ENCODE measurements around the gene WNT7A.

WNT7A gene

GRCh38 chr3:13790376-13791197 lies 89.3 kb downstream of the WNT7A start:
- no peaks in the 10 kb centered on the region for H3K9me3 Mint-ChIP-seq
- no peaks in the 10 kb centered on the region for H3K4me1 Mint-ChIP-seq (ENCODE audit: low read depth)
- no peak overlapping the region for H3K27ac Mint-ChIP-seq
- peaks cover 3% of the 10 kb centered on the region for H3K27me3 Mint-ChIP-seq (ENCODE audit: low read depth)
- H3K36me3 Mint-ChIP-seq (ENCODE audit: low read depth): no peaks in the 10 kb centered on the region
- no peak for DNase-seq (ENCODE audit: low spot score)
- no peak overlapping the region for H3K4me3 Mint-ChIP-seq

GRCh38 chr3:13788522-13789424 lies 91.1 kb downstream of the WNT7A start:
- Mint-ChIP-seq H3K27ac (no peak overlapping the region), H3K9me3 (no peaks in the 10 kb centered on the region), H3K27me3 (ENCODE audit: low read depth) (no peaks in the 10 kb centered on the region), H3K36me3 (ENCODE audit: low read depth) (no peaks in the 10 kb centered on the region), H3K4me3 (no peak overlapping the region), H3K4me1 (ENCODE audit: low read depth) (no peaks in the 10 kb centered on the region)
- no peak for DNase-seq (ENCODE audit: low spot score)

DNA sequence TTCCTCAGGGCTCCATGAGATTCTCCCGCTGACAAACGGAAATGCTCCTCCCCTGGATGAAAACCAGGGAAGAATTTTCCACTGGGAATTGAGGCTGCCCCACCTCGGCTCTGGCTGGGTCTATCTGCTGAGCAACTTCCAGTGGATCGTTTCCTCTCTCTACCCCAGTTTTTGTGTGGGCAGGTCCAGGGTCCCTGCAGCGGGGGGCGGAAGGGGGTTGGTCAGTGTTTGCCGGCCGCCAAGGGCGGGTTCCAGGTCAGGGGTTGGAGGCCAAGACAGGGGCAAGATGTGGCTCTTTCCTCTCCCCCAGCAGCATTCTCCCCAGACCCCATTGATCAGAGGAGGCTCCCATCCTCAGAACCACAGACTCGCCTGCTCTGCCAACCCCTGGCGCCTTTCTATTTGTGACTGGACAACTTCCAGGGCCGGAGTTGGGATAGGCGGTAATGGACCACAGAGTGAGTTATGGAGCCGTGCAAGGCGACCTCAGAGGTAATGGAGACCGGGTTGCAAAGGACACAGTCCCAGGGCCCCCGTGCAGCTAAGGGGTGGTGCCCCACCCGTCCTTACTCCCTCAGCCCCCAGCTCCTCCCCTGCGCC lies 92.2 kb downstream of the WNT7A start:
- no peak for DNase-seq (ENCODE audit: low spot score)
- no peak overlapping the region for H3K27ac Mint-ChIP-seq
- no peaks in the 10 kb centered on the region for H3K9me3 Mint-ChIP-seq
- H3K27me3 Mint-ChIP-seq (ENCODE audit: low read depth): peaks cover 1% of the 10 kb centered on the region
- H3K4me1 Mint-ChIP-seq (ENCODE audit: low read depth): no peaks in the 10 kb centered on the region
- no peaks in the 10 kb centered on the region for H3K36me3 Mint-ChIP-seq (ENCODE audit: low read depth)
- no peak overlapping the region for H3K4me3 Mint-ChIP-seq

GRCh38 chr3:13786811-13787210 lies 93.1 kb downstream of the WNT7A start:
- H3K9me3 Mint-ChIP-seq: no peaks in the 10 kb centered on the region
- H3K36me3 Mint-ChIP-seq (ENCODE audit: low read depth): no peaks in the 10 kb centered on the region

GRCh38 chr3:13785853-13786436 lies 93.9 kb downstream of the WNT7A start:
- Mint-ChIP-seq H3K27me3 (ENCODE audit: low read depth) (peaks cover 4% of the 10 kb centered on the region), H3K36me3 (ENCODE audit: low read depth) (no peaks in the 10 kb centered on the region), H3K27ac (no peak overlapping the region), H3K4me3 (no peak overlapping the region), H3K4me1 (ENCODE audit: low read depth) (no peaks in the 10 kb centered on the region), H3K9me3 (no peaks in the 10 kb centered on the region)
- no peak for DNase-seq (ENCODE audit: low spot score)

More at GRCh38 chr3:13786811-13787210, 93.1 kb downstream of the WNT7A start:
- peaks cover 4% of the 10 kb centered on the region for H3K27me3 Mint-ChIP-seq (ENCODE audit: low read depth)
- no peak overlapping the region for H3K4me3 Mint-ChIP-seq
- DNase-seq (ENCODE audit: low spot score): no peak
- no peak overlapping the region for H3K27ac Mint-ChIP-seq
- H3K4me1 Mint-ChIP-seq (ENCODE audit: low read depth): no peaks in the 10 kb centered on the region

DNA sequence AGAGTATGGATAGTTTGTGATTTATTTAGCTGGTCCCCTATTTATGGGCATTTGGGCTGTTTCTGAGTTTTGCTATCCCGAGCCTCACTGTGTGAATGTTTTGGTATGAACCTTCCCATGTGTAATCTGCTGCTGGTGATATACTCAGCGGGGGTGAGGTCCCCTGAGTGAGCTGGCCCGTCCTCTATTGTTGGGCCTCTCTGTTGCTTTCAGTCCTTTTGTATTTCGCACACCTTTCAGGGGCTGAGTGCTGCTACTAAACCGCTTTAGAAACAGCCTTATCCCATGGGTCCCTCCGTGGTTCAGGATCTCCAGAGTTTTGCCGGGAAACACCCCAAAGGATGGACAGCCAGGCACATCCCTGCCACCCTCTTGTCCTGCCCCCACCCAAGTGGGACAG lies 94.5 kb downstream of the WNT7A start:
- Mint-ChIP-seq H3K4me3 (no peak overlapping the region), H3K4me1 (ENCODE audit: low read depth) (no peaks in the 10 kb centered on the region), H3K9me3 (no peaks in the 10 kb centered on the region), H3K27me3 (ENCODE audit: low read depth) (peaks cover 4% of the 10 kb centered on the region), H3K36me3 (ENCODE audit: low read depth) (no peaks in the 10 kb centered on the region), H3K27ac (no peak overlapping the region)
- no peak for DNase-seq (ENCODE audit: low spot score)

GRCh38 chr3:13783476-13783875 lies 96.4 kb downstream of the WNT7A start:
- Mint-ChIP-seq H3K4me1 (ENCODE audit: low read depth) (no peaks in the 10 kb centered on the region), H3K4me3 (no peak overlapping the region), H3K27me3 (ENCODE audit: low read depth) (peaks cover 4% of the 10 kb centered on the region), H3K9me3 (no peaks in the 10 kb centered on the region), H3K27ac (no peak overlapping the region), H3K36me3 (ENCODE audit: low read depth) (no peaks in the 10 kb centered on the region)
- DNase-seq (ENCODE audit: low spot score): no peak

GRCh38 chr3:13782501-13782900 lies 97.4 kb downstream of the WNT7A start:
- H3K4me1 Mint-ChIP-seq (ENCODE audit: low read depth): no peaks in the 10 kb centered on the region
- H3K4me3 Mint-ChIP-seq: no peak overlapping the region
- DNase-seq (ENCODE audit: low spot score): no peak
- no peaks in the 10 kb centered on the region for H3K9me3 Mint-ChIP-seq
- H3K27me3 Mint-ChIP-seq (ENCODE audit: low read depth): peaks cover 4% of the 10 kb centered on the region
- H3K36me3 Mint-ChIP-seq (ENCODE audit: low read depth): no peaks in the 10 kb centered on the region
- H3K27ac Mint-ChIP-seq: no peak overlapping the region

DNA sequence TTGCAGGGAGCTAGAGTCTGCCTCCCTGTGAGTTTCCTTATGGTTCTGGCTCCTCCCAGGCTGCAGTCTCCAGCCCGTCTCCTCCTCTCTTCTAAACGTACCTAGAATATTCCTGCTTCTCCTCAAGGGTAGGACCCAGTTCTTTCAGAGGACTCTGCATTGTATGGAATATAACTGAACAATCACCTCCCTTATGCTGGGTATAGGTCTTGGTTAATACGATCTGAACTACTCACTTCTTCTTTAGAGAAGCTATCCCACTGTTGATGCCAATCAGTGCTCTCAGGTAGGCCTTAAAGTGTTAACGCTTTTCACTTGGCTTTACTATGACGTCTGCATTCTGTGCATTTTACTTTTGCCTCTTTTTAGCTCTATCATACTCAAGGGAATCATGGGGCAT lies 98.5 kb downstream of the WNT7A start:
- DNase-seq (ENCODE audit: low spot score): no peak
- Mint-ChIP-seq H3K27ac (no peak overlapping the region), H3K9me3 (no peaks in the 10 kb centered on the region), H3K36me3 (ENCODE audit: low read depth) (no peaks in the 10 kb centered on the region), H3K4me3 (no peak overlapping the region), H3K27me3 (ENCODE audit: low read depth) (peaks cover 4% of the 10 kb centered on the region), H3K4me1 (ENCODE audit: low read depth) (no peaks in the 10 kb centered on the region)

- Mint-ChIP-seq H3K4me1 (ENCODE audit: low read depth) (no peaks in the 10 kb centered on the region), H3K36me3 (ENCODE audit: low read depth) (no peaks in the 10 kb centered on the region), H3K27me3 (ENCODE audit: low read depth) (peaks cover 4% of the 10 kb centered on the region), H3K4me3 (no peak overlapping the region), H3K9me3 (no peaks in the 10 kb centered on the region), H3K27ac (no peak overlapping the region)
- DNase-seq (ENCODE audit: low spot score): no peak
Measured at GRCh38 chr3:13780432-13781176, 99.3 kb downstream of the WNT7A start.

DNA sequence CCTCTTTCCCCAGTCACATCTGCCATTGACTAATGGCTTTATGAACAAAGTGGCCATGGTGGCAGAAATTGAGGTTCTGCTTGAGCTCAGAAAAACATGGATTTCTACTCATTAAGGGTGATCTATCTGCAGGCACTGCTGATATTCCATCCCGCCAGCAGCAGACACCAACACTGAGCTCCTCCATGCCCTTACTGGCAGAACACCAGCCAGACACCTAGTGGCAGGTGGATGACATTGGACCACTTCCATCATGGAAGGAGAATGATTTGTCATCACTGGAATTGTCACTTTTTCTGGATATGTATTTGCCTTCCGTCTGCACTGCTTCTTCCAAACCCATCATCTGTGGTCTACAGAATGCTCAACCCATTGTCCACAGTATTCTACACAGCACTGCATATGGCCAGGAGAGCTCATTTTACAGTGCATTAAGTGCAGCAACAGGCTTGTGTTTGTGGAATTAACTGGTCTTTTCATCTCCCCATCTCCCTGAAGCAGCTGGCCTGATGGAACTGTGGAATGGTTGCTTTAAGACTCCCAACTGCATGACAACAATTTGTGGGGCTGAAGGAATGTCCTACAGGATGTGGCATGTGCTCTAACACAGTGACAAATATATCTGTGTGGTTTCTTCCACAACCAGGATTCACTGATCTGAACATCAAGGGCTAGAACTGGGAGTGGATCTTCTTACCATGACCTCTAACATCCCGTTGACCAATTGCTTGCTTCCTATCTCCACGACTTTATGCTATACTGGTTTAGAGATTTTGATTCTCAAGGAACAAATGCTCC lies 103.4 kb downstream of the WNT7A start:
- Mint-ChIP-seq H3K27ac (no peak overlapping the region), H3K27me3 (ENCODE audit: low read depth) (no peaks in the 10 kb centered on the region), H3K9me3 (no peaks in the 10 kb centered on the region), H3K36me3 (ENCODE audit: low read depth) (no peaks in the 10 kb centered on the region), H3K4me3 (no peak overlapping the region), H3K4me1 (ENCODE audit: low read depth) (no peaks in the 10 kb centered on the region)
- DNase-seq (ENCODE audit: low spot score): no peak

DNA sequence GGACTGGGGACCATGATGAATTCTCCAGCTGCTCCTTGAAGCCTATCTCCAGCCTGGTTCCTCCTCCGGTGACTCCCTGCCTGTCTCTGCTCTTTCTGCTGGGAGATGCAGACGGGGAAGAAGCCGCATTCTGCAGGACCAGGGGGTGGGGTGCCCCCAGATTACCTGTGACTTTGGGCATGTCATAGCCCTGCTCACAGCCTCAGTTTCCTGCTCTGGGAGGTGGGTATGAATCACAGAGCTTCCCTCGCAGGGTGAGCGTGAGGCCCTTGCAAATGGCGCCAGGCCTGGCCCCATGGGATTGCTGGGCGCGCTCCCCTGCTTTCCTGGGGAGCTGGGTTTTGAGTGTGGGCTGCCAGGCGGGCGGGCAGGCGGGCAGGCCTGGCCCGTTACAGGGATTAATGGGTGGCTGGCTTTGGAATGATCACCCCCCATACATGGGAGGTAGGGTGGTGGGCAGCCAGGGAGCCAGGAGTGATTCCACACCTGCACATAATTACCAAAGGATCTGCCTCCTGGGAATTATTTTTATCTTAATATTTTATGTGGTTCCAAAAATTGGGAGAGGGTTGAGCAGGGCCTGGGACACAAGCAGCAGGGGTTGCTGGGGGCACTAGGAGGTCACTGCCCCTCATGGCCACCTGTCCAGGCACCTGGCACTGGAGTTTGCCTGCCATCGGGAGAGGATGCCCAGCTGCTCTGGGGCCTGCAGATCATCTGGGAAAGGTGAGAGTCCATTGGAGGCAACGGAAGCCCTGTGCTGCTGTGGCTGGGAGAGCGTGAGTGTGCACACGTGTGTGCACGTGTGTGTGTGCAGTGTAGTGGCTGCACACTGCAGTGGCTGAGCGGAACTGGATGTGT lies 106.8 kb downstream of the WNT7A start:
- DNase-seq (ENCODE audit: low spot score): no peak
- Mint-ChIP-seq H3K27me3 (ENCODE audit: low read depth) (no peaks in the 10 kb centered on the region), H3K4me1 (ENCODE audit: low read depth) (peaks cover 2% of the 10 kb centered on the region), H3K9me3 (no peaks in the 10 kb centered on the region), H3K36me3 (ENCODE audit: low read depth) (no peaks in the 10 kb centered on the region), H3K4me3 (no peak overlapping the region), H3K27ac (no peak overlapping the region)

Measured in T-helper 2 cell treated with Interferon-gamma antibody and Interleukin-4, amounts not matched to agents 5 μg/mL and 100 μg/mL, for 36 hours (primary cell).